DMS53 treated with DMSO at 0.1 percent for 48 hours (cell line): ENCODE data around the gene TDG.
A peak's percentile ranks its signal among the peaks of the same experiment; 100 is the strongest.

Source experiments
- DNase-seq: peaks from one replicate; lab custom pipeline; 2025; ENCODE audit not compliant: unreplicated experiment; lab: John Stamatoyannopoulos, UW

Gene TDG

DNA sequence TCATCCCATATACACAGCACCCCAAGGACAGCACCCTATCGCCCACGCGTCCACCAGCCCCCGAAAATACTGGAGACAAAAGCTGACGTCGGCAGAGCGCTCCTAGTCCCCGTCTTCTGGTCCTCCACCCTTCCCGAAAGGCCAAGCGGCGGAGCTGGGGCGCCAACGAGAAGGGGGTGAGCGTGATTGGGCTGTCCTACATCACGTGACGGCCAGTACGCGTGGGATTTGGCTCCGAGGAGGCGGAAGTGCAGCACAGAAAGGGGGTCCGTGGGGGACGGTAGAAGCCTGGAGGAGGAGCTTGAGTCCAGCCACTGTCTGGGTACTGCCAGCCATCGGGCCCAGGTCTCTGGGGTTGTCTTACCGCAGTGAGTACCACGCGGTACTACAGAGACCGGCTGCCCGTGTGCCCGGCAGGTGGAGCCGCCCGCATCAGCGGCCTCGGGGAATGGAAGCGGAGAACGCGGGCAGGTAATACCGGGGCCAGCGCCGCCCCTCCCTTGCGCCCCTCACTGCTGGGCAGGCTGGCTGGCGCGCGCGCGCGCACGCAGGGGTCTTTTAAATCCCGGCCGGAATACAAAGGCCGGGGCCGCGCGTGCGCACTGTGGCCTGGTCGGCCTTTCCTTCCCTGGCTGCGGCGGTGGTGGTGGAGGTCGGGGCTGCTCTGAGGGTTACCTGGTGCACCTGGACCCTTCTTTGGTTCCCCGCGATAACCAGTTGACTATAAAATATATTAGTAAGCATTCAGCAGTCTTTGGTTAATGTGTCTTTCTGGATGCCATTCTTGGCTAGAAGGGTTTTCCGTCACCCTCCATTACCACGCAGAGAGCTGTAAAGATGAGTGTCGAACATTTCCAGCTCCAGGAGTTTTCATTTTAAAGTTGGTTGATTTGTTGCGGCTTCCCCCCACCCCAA, at the start of gene TDG:
TDG (plus strand) TSS at position 283 of the 915 bp plus-strand sequence; CDS start at position 449, 166 bp downstream.
- DNase-seq = peak; percentile 99

GRCh38 chr12:103917873-103918272, 47.8 kb upstream of the TDG start:
- no peak for DNase-seq

- peak; percentile 86 for DNase-seq
Measured at GRCh38 chr12:103924761-103925641, 40.7 kb upstream of the TDG start.

DNA sequence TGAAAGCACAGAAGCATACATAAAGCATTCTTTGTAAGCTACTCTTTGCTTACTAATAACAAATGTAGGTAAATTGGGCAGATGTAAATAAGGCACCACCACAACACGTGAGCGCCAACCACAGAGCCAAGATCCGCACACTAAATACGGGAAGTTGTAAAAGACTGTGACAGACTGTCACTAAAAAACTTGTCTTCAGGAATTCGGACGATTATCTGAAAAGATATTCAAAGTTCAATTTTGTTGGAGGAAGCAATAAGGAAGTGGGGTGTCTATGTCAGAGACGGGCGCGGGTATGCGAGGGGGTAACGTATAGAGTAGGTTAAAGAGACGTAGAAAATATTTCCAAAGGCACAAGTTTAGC, 37.0 kb upstream of the TDG start:
- no peak for DNase-seq

GRCh38 chr12:103929046-103929783, 36.5 kb upstream of the TDG start:
- peak; percentile 98 for DNase-seq

DNA sequence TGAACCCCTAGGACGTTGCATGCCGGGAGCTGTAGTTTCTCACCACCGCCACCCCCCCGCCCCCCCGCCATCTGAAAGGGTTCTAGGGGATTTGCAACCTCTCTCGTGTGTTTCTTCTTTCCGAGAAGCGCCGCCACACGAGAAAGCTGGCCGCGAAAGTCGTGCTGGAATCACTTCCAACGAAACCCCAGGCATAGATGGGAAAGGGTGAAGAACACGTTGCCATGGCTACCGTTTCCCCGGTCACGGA, 36.0 kb upstream of the TDG start:
- DNase-seq = no peak

GRCh38 chr12:103930034-103930786, 35.5 kb upstream of the TDG start, which contains the start of gene HSP90B1:
Gene HSP90B1, plus strand, starts transcription at chr12:103930410. Its CDS starts 106 bp downstream, at chr12:103930516.
- DNase-seq = peak; percentile 100

DNA sequence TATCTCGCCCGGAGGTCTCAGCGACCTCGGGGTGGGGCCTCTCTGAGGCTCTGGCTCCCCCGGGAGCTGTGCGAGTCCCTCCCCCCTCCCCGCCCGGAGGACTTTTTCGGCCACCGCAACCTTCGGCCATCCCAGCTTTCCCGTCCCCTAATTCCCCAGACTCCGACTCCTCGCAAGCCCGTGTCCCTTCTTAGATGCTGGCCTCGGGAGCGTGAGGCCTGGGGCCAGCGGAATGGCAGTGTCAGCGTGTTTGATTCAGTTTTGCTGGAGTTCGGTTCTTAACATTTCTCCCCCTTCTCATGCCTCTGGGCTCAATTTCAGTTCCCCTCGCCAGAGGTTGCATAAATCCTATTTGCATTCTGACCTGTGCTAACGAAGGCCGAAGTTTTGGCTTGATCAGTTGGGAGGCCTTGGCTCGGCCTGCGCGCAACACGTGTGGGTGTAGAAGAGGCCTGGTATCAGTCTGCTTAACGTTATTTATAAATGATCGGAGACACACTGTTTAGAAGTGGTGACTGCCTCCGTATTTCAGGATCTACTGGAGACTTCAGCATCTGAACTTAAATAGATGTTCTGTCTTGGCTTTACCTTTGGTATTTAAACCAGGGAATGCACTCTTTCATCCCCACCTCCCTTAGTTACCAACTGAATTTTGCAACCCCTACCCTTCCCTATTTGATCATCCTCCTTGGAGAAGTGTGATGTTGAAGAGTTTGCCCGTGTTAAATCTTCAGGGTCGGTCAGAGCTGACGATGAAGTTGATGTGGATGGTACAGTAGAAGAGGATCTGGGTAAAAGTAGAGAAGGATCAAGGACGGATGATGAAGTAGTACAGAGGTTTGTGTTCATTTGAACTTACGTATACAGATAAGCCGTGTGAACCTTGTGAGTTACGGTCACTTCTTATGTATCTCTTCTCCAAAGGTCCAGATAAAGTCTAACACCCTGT, 34.6 kb upstream of the TDG start:
- no peak for DNase-seq

DNA sequence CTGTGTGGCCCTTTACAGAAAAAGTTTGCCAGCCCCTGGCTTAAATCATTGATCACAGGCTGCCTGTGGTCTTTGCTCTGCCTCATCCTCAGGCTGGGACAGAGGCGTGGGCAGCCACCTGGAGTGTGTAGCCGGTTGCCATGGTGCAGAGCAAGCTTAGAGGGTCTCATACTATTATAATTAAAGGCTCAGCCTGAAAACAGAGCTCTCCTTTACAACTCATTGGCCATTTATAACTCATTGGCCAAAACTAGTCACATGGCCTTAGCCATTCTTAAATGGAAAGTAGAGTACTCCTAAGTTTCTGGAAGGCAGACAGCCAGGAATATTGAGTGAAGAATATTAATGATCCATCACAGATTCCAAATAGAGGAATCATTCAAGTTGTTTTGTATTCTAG, 32.4 kb upstream of the TDG start:
- DNase-seq = no peak

DNA sequence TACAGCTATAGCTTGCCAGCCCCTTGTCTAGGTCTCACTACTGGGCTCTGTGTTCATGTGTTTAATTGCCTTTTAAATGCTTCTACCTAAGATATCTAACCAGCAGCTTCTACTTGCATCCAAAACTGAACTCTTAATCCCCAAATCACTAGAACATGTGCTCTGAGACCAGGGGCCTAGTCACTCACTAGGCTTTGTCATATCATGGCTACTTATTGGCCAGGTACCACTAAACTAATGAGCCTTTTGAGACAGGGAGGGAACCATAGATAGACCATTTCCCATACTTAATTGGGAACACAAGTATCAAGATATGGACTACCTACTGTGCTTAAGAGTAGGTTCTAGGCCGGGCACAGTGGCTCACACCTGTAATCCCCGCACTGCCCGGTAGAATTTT, 29.0 kb upstream of the TDG start:
- DNase-seq = no peak

DNA sequence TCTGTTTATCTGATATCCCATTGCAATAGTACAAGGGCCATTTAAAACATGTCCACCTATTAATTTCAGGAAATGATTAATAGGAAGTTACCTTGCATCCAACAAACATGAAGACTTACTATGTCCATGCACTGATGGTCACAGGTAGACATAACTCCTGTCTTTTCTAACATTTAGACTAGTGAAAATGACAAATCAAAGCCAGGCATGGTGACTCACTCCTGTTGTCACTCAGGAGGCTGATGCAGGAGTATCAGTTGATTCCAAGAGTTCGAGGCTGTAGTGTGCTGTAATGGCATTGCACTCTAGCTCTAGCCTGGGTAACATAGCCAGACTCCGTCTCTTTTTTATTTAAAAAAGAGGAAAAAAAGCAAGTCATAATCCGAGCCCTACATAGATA, 20.7 kb upstream of the TDG start:
- DNase-seq = no peak

DNA sequence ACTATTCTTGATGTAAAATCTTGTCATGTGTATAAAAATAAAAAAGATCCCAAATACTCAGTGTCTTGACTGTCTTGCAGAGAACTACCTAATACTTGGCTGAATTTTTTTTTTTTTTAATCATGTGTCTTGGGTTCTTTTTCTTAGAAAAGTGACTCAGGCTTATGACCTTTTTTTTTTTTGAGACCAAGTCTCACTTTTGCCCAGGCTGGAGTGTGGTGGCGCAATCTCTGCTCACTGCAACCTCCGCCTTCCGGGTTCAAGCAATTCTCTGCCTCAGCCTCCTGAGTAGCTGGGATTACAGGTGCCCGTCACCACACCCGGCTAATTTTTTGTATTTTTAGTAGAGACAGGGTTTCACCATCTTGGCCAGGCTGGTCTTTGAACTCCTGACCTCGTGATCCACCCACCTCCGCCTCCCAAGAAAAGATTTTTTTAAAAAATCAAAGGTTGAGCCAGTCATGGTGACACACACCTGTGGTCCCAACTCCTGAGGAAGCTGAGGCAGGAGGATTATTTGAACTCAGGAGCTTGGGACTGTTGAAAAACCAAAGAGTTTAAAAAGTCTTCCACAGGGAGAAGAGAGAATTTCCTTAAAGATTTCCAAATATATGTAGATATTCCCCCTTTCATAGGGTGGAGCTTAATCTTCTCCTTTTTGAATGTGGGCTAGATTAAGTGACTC, 17.7 kb upstream of the TDG start:
- DNase-seq = no peak

DNA sequence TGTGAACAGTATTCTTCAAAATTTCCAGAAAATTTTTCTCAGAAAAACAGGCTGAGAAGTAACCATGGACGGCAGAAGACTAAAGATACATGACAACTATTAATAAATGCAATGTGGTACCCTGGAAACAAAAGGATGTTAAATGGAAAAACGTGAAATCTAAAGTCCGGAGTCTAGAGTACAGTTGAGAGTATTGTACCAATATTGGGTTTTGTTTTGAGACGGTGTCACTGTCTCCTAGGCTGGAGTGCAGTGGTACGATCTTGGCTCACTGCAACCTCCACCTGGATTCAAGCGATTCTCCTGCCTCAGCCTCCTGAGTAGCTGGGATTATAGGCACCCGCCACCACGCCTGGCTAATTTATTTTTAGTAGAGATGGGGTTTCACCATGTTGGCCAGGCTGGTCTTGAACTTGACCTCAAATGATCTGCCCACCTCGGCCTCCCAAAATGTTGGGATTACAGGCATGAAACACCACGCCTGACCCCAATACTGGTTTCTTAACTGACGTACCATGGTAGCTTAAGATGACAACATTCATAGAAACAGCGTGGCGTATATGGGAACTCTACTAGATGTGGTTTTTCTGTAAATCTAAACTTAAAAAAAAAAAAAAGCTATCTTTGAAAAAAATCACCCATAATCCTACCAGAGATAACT, 16.8 kb upstream of the TDG start:
- DNase-seq = no peak

DNA sequence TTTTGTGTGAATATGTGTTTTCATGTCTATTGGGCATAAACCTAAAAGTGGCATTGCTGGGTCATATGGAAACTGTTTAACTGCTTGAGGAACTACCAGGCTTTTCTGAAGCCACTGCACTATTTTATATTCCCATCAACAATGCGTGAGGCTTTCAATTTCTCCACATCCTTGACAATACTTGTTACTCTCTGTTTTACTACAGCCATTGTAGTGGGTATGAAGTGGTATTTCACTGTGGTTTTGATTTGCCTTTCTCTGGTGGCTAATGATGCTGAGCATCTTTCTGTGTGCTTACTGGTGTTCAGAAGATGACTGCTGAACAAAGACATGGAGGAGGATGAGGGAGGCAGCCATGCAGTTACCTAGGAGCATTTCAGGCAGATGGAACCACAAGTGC, 13.2 kb upstream of the TDG start:
- no peak for DNase-seq

GRCh38 chr12:103955811-103956508, 9.7 kb upstream of the TDG start:
- DNase-seq = no peak

- no peak for DNase-seq
Measured at GRCh38 chr12:103956509-103957027, 9.1 kb upstream of the TDG start.

- no peak for DNase-seq
Measured at GRCh38 chr12:103957865-103958388, 7.7 kb upstream of the TDG start.
